HG03095 (cell line): Measurements from ENCODE around the gene ACOT7.

Experiments used
- ATAC-seq: cut with Tn5 transposase; IDR thresholded peaks from one replicate; pipeline ENCODE4 v1.9.1; 2021; ENCODE audit warnings: moderate library complexity; ENCODE audit not compliant: unreplicated experiment

ACOT7 gene

GRCh38 chr1:6348511-6349191 lies 44.9 kb downstream of the ACOT7 start:
- no peak for ATAC-seq

GRCh38 chr1:6347641-6348487 lies 45.7 kb downstream of the ACOT7 start:
- no peak for ATAC-seq

- no peak for ATAC-seq
Measured at GRCh38 chr1:6345460-6345859, 48.1 kb downstream of the ACOT7 start.

GRCh38 chr1:6345009-6345408 lies 48.6 kb downstream of the ACOT7 start:
- no peak for ATAC-seq

GRCh38 chr1:6343506-6344405 lies 49.8 kb downstream of the ACOT7 start:
- ATAC-seq, result no peak

- no peak for ATAC-seq
Measured at GRCh38 chr1:6342056-6342455, 51.5 kb downstream of the ACOT7 start.

GRCh38 chr1:6338695-6339094 lies 54.9 kb downstream of the ACOT7 start:
- ATAC-seq, result no peak

DNA sequence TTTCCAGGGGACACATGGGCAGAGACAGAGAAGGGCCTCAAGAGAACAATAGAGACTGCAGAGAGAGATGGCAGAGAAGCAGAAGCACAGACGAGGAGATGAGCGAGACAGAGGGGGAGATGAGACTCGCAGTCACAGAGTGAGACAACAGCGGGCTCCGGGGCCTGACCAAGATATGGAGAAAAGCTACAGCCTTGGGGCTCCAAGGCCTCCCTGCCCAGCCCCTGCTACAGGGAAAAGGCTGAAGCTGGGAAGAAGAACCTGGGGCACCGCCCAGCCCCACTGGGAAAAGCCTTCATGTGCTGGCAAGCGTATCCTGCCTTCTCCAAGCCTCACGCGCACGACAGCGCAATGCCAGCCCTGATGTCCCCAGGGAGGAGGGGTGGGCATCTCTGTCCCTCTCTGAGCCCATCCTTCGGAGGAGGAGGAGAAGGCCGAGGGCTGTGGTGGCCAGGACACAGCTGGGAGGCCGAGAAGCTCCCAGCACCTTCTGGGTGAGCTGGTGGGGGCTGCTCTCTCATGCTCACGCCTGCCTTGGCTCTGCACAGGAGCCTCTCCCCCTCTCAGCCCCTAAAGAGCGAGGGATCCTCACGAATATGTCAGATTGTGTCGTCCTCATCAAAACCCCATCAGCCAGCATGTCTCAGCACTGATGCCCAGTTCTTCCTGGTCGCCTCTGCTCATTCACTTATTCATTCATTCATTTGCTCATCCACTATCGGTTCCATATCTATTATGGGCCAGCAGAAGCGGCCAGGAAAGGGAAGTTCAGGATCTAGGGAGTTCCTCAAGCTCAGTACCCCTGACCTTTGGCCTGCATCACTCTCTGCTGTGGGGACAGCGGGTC lies 56.6 kb downstream of the ACOT7 start:
- ATAC-seq, result no peak

GRCh38 chr1:6334261-6334993 lies 59.1 kb downstream of the ACOT7 start:
- ATAC-seq, result no peak

GRCh38 chr1:6332821-6333220 lies 60.7 kb downstream of the ACOT7 start:
- no peak for ATAC-seq

DNA sequence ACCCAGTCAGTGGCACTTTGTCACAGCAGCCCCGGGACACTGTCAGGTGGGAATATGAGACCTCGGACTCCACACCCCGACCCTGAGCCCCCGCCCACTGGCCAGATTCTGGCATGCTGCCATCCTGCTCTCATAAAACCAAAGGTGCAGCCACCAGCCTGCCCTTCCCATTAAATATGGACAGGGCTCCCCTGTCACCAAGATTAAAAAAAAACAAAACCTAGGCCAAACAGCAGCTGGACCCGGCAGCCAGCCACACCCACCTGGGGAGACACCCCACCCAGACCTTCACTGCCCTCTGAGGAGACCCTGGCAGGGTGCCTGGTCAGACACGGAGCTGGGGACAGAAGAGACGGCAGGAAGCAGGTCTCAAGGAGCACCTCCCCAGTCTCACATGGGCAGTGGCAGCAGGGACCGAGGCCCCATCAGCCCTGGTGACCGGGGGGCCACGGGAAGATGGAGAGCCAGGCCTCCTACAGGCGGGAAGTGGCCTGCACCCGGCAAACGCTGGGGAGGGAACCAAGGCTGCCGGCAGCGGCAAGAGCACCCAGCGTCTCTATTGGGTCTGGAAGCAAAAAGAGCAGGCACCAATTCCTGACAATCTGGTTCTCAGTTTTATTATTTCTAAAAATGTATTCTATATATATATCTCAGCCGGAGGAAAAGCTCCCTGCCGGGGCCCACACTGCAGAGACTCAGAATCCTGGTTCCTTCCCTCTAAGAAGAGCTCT lies 61.9 kb downstream of the ACOT7 start:
- no peak for ATAC-seq

DNA sequence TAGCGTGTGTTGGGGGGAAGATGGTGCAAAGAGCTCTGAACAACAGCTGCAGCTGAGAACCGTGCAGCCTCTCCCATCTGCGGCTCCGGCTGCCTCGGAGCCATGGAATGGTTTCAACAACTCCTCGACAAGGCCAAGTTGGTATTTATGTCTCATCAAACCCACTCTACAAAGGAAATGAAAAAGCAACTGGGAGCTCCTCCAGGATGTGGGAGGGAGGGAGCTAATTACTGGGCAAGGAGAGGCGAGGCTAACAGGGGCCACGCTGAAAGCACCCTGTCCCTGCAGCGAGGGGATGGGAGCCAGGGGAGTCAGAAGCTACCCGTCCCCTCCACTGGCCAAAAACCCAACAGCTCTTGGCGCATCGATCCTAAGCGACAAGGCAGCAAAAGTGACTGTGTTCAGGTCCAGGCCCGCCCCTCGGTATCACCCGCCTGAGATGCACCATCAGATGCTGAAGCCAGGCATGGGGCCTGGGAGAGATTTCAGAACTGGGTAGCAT lies 63.1 kb downstream of the ACOT7 start:
- no peak for ATAC-seq

DNA sequence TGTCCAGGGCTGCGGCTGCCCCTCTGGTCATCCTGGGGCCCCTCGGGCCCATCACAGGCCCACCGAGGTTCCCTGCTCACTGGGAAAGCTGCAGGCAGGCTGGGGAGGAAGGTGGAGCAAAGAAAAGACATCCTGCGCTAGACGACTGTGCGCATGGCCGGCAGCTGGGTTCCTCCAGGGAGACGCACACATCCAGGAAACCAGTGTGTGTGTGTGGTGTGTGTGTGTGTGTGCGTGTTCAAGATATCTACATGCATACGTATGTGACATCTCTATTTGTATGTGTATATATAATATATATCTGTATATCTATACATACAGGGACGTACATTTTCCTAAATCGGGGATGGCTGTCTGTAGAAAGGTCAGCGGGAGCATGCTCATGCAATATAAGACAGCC lies 63.7 kb downstream of the ACOT7 start:
- ATAC-seq, result no peak

GRCh38 chr1:6329396-6329795 lies 64.2 kb downstream of the ACOT7 start:
- ATAC-seq, result no peak

GRCh38 chr1:6328696-6329095 lies 64.9 kb downstream of the ACOT7 start:
- ATAC-seq, result no peak

DNA sequence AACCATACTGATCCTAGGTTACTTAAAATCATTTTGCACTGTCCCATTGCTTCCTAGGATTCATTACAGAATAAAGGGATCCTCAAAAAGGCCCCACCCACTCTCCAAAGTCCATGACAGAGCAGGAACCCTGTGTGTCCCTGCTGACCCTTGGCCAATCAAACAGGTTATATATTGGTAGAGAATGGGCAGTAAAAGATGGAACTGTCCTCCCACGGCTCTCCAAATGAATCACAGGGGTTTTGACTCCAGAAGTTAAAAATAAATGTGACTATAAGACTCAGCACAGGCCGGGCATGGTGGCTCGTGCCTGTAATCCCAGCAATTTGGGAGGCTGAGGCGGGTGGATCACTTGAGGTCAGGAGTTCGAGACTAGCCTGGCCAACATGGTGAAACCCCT lies 65.5 kb downstream of the ACOT7 start:
- no peak for ATAC-seq

DNA sequence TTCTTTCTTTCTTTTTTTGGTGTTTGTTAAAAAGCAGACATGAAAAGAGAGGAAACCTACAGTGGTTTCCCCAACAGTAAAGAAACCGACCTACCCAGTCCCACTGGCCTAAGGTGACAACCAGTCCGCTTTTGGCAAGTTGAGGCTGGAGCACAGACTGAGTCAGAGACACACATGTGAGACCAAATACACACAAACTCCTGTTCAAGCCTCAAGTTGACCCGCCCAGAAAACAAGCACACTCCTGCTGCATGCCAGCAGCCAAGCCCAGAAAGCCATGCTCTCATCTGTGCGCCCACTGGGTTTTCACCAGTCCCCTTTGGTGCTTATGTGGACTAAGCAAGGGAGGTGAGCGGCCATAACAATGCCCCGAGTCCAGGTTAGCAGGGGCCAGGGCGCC lies 68.1 kb downstream of the ACOT7 start:
- ATAC-seq, result no peak

GRCh38 chr1:6322161-6322560 lies 71.4 kb downstream of the ACOT7 start:
- ATAC-seq, result no peak

GRCh38 chr1:6321205-6321604 lies 72.4 kb downstream of the ACOT7 start:
- no peak for ATAC-seq
